Measurements from ENCODE around the gene NFIX.

NFIX gene

DNA sequence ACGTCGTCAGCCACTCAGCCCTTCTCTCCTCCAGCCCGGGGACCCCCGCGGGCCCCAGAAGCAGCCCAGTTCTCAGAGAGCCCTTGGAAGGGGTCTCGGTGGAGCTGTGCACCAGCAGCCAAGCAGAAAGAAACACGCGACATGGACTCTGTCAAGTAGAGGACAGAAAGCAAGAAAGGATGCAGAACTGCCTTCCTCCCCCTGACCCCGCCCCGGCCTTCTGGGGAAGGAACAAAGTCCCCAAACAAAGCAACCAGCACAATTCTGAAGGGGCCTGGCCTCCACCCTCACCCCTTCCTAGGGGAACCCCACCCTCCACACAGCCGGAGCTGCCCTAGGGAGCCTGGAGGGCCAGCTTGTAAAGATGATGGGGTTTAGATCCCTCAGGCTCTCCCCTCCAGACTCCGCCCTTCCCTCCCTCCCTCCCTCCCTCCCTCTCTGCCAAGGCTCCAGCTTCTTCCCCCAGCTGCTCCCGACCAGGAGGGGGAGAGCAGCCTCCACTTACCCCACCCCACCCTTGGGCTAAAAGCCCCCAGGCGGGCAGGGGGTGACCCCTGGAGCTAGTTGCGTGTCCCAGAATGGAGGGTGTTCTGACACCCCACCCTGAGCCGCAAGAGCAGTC, 99.6 kb downstream of the NFIX start:
- Histone ChIP-seq H3K9me3 (ENCODE audit: insufficient read depth, low read length, severe bottlenecking) (no peaks in the 10 kb centered on the region), H3K4me3 (ENCODE audit: low read depth in 1 of 2, low read length in 2 of 2) (no peak overlapping the region), H3K27ac (ENCODE audit: low read length) (no peak overlapping the region), H3K4me1 (ENCODE audit: insufficient read depth, low read length) (peaks cover 17% of the 10 kb centered on the region), H3K4me2 (ENCODE audit: insufficient read depth, low read length) (no peak overlapping the region), H3K79me2 (ENCODE audit: insufficient read depth, low read length) (no peaks in the 10 kb centered on the region), H4K20me1 (ENCODE audit: insufficient read depth, low read length) (no peaks in the 10 kb centered on the region; the same call in 1 of the 2 replicates), H3K9ac (ENCODE audit: low read depth, low read length) (no peak overlapping the region), H2AFZ (ENCODE audit: low read depth, low read length) (no peak overlapping the region), H3K27me3 (ENCODE audit: insufficient read depth, low read length, poor library complexity) (no peaks in the 10 kb centered on the region), H3K36me3 (ENCODE audit: insufficient read depth, low read length) (no peaks in the 10 kb centered on the region)
- ATAC-seq (ENCODE audit: insufficient read depth, low read depth) (no peak), DNase-seq (no peak)
- no peak for TF ChIP-seq CTCF (IDR thresholded peaks at IDR 0.05; ENCODE audit: borderline replicate concordance, extremely low read depth, low read length, poor library complexity, severe bottlenecking)
- no peak for TF ChIP-seq EZH2 (IDR thresholded peaks at IDR 0.05; ENCODE audit: borderline replicate concordance, low read depth, low read length, severe bottlenecking)

GRCh38 chr19:13095393-13095784, 100.1 kb downstream of the NFIX start:
- no peak overlapping the region for H3K9ac ChIP-seq (ENCODE audit: low read depth, low read length)
- no peak overlapping the region for H3K27ac ChIP-seq (ENCODE audit: low read length)
- H3K9me3 ChIP-seq (ENCODE audit: insufficient read depth, low read length, severe bottlenecking) = no peaks in the 10 kb centered on the region
- no peak overlapping the region for H3K4me3 ChIP-seq (ENCODE audit: low read depth in 1 of 2, low read length in 2 of 2)
- no peak overlapping the region for H2AFZ ChIP-seq (ENCODE audit: low read depth, low read length)
- no peaks in the 10 kb centered on the region for H3K27me3 ChIP-seq (ENCODE audit: insufficient read depth, low read length, poor library complexity)
- DNase-seq (no peak), ATAC-seq (ENCODE audit: insufficient read depth, low read depth) (no peak)
- H3K36me3 ChIP-seq (ENCODE audit: insufficient read depth, low read length) = no peaks in the 10 kb centered on the region
- no peaks in the 10 kb centered on the region for H3K79me2 ChIP-seq (ENCODE audit: insufficient read depth, low read length)
- TF ChIP-seq CTCF (IDR thresholded peaks at IDR 0.05; ENCODE audit: borderline replicate concordance, extremely low read depth, low read length, poor library complexity, severe bottlenecking) = no peak
- TF ChIP-seq EZH2 (IDR thresholded peaks at IDR 0.05; ENCODE audit: borderline replicate concordance, low read depth, low read length, severe bottlenecking) = no peak
- peaks cover 22% of the 10 kb centered on the region for H3K4me1 ChIP-seq (ENCODE audit: insufficient read depth, low read length)
- no peaks in the 10 kb centered on the region; the same call in 1 of the 2 replicates for H4K20me1 ChIP-seq (ENCODE audit: insufficient read depth, low read length)
- H3K4me2 ChIP-seq (ENCODE audit: insufficient read depth, low read length) = no peak overlapping the region

- ATAC-seq (ENCODE audit: insufficient read depth, low read depth) = no peak
- H2AFZ ChIP-seq (ENCODE audit: low read depth, low read length) = no peak overlapping the region
- no peak overlapping the region for H3K9ac ChIP-seq (ENCODE audit: low read depth, low read length)
- H3K4me1 ChIP-seq (ENCODE audit: insufficient read depth, low read length) = peaks cover 23% of the 10 kb centered on the region
- TF ChIP-seq CTCF (IDR thresholded peaks at IDR 0.05; ENCODE audit: borderline replicate concordance, extremely low read depth, low read length, poor library complexity, severe bottlenecking) (no peak), EZH2 (IDR thresholded peaks at IDR 0.05; ENCODE audit: borderline replicate concordance, low read depth, low read length, severe bottlenecking) (no peak)
- DNase-seq = no peak
- no peaks in the 10 kb centered on the region for H3K9me3 ChIP-seq (ENCODE audit: insufficient read depth, low read length, severe bottlenecking)
- H3K36me3 ChIP-seq (ENCODE audit: insufficient read depth, low read length) = no peaks in the 10 kb centered on the region
- no peak overlapping the region for H3K4me3 ChIP-seq (ENCODE audit: low read depth in 1 of 2, low read length in 2 of 2)
- no peaks in the 10 kb centered on the region; the same call in 1 of the 2 replicates for H4K20me1 ChIP-seq (ENCODE audit: insufficient read depth, low read length)
- H3K79me2 ChIP-seq (ENCODE audit: insufficient read depth, low read length) = no peaks in the 10 kb centered on the region
- no peaks in the 10 kb centered on the region for H3K27me3 ChIP-seq (ENCODE audit: insufficient read depth, low read length, poor library complexity)
- no peak overlapping the region for H3K4me2 ChIP-seq (ENCODE audit: insufficient read depth, low read length)
- H3K27ac ChIP-seq (ENCODE audit: low read length) = no peak overlapping the region
Measured at GRCh38 chr19:13095934-13096927, 101.0 kb downstream of the NFIX start.
